PC-9 (cell line): ENCODE measurements around the gene PNMA1. TPM values are rescaled to one million over a fixed set of nuclear protein-coding genes. Genes with fewer than 3 reads are reported as not detected.

Source experiments
- BruUV-seq: library from RNA; stranded (reverse); fragments of 400-500 nt; replicated peaks from 2 replicates; lab custom pipeline; 2021; lab: Mats Ljungman, UMichigan
- CTCF ChIA-PET: fragments of 300-600 bp; sonication (Branson Sonifier 250); formaldehyde crosslinking; loops from one replicate; lab custom pipeline; 2022; ENCODE audit warnings: antibody characterized with exemption; lab: Charles Lee
- POLR2A ChIA-PET: fragments of 300-600 bp; sonication (Branson Sonifier 250); formaldehyde crosslinking; loops from one replicate; lab custom pipeline; 2022; ENCODE audit warnings: antibody characterized with exemption; ENCODE audit not compliant: unreplicated experiment; lab: Charles Lee
- DNase-seq, 2 experiments: peaks; one replicate each; pipeline versions ENCODE4 v3.0.0 to v3.0.0-alpha.2; 2015 to 2022; ENCODE audit warnings: mixed read lengths in 1 of 2
- H2AFZ ChIP-seq: fragments of 200-600 bp; sonication (generic); 2 replicates; pipeline ENCODE4 v1.8.1; 2017; ENCODE audit warnings: antibody characterized with exemption
- H3F3A ChIP-seq: fragments of 200-600 bp; sonication (generic); 2 replicates; pipeline ENCODE4 v1.8.1; 2017; ENCODE audit warnings: antibody characterized with exemption, mild to moderate bottlenecking, low read depth; ENCODE audit not compliant: insufficient read depth
- H3K27ac ChIP-seq: fragments of 200-600 bp; sonication (generic); 2 replicates; pipeline ENCODE4 v1.6.1; 2016; ENCODE audit warnings: mixed run types
- H3K27me3 ChIP-seq: fragments of 200-600 bp; sonication (generic); 2 replicates; pipeline ENCODE4 v1.6.1; 2016; ENCODE audit warnings: low read depth, mixed run types; ENCODE audit not compliant: insufficient read depth
- H3K36me3 ChIP-seq: fragments of 200-600 bp; sonication (generic); 2 replicates; pipeline ENCODE4 v1.6.1; 2016; ENCODE audit warnings: low read depth, mixed run types
- H3K4me1 ChIP-seq: fragments of 200-600 bp; sonication (generic); replicated peaks from 2 replicates; pipeline ENCODE4 v1.6.1; 2016; ENCODE audit warnings: mixed run types; ENCODE audit not compliant: insufficient read depth
- H3K4me2 ChIP-seq: fragments of 200-600 bp; sonication (generic); 2 replicates; pipeline ENCODE4 v1.6.1; 2017; ENCODE audit warnings: mixed run types
- H3K4me3 ChIP-seq: fragments of 200-600 bp; sonication (generic); 2 replicates; pipeline ENCODE4 v1.6.1; 2016; ENCODE audit warnings: mixed run types
- H3K79me2 ChIP-seq: fragments of 200-600 bp; sonication (generic); 2 replicates; pipeline ENCODE4 v1.6.1; 2017; ENCODE audit warnings: low read depth, mixed run types
- H3K9me2 ChIP-seq: fragments of 200-600 bp; sonication (generic); 2 replicates; pipeline ENCODE4 v1.8.1; 2017; ENCODE audit warnings: mild to moderate bottlenecking; ENCODE audit not compliant: insufficient read depth
- H3K9me3 ChIP-seq: fragments of 200-600 bp; sonication (generic); 2 replicates; pipeline ENCODE4 v1.8.1; 2016; ENCODE audit warnings: low read depth; ENCODE audit not compliant: insufficient read depth
- H4K20me1 ChIP-seq: fragments of 200-600 bp; sonication (generic); 2 replicates; pipeline ENCODE4 v1.8.1; 2017; ENCODE audit not compliant: insufficient read depth
- CTCF ChIP-seq: fragments of 200-600 bp; sonication (generic); conservative IDR thresholded peaks from 2 replicates; pipeline ENCODE4 v1.6.1; 2017; ENCODE audit warnings: mixed run types, antibody characterized with exemption, mild to moderate bottlenecking, moderate library complexity
- EZH2 ChIP-seq: fragments of 200-600 bp; sonication (generic); IDR thresholded peaks from 2 replicates; pipeline ENCODE4 v1.8.0; 2017; ENCODE audit warnings: antibody characterized with exemption, low read depth
- intact Hi-C: fragments of 100-400 bp; cut with micrococcal nuclease; formaldehyde crosslinking; loops from one replicate; pipeline ENCODE4 v1.10.0; 2022; ENCODE audit not compliant: unreplicated experiment
- total RNA-seq: library from RNA; stranded (reverse); gene quantifications from 2 replicates; pipeline ENCODE4 v1.2.3, GENCODE V29; 2021

PNMA1 gene
- total RNA-seq, 1 experiment from 2014 or later, result 13.6 TPM

DNA sequence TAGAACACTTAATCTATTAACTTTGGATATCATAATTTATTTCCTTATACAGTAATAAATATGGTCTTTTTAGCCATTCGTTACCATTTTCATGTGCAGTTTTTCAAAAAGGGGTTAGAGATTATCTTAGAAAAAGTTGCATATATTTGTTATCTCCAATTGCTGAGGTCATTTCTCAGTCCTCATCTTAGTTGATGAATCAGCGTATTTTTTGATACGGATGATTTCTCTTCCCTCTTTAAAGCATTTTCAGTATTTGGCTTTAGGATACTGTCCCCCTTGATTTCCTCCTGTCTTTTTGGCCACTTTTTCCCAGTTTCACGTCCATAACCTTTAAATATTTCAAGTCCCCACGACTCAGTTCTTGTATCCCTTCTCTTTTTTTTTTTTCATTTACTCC is 47.6 kb downstream of the PNMA1 start:
- Histone ChIP-seq H2AFZ (no peak overlapping the region), H4K20me1 (no peaks in the 10 kb centered on the region), H3K27me3 (no peaks in the 10 kb centered on the region), H3K36me3 (peaks cover 5% of the 10 kb centered on the region; the same call in 1 of the 2 replicates), H3F3A (peaks cover 22% of the 10 kb centered on the region), H3K9me2 (no peaks in the 10 kb centered on the region), H3K4me1 (peaks cover 22% of the 10 kb centered on the region), H3K4me3 (no peak overlapping the region), H3K79me2 (no peaks in the 10 kb centered on the region), H3K27ac (no peak overlapping the region), H3K4me2 (no peak overlapping the region), H3K9me3 (no peaks in the 10 kb centered on the region)
- ChIA-PET CTCF (no interaction called here), POLR2A (no interaction called here)
- intact Hi-C loops, result no loop called here
- BruUV-seq, result no TSS peak
- TF ChIP-seq EZH2 (no peak), CTCF (no peak)
- no peak for DNase-seq

GRCh38 chr14:73665130-73665529 is 49.1 kb downstream of the PNMA1 start:
- H3K9me3 ChIP-seq, result no peaks in the 10 kb centered on the region
- TF ChIP-seq EZH2, result no peak
- no peak for TF ChIP-seq CTCF
- no peak overlapping the region for H3K4me2 ChIP-seq
- DNase-seq, result no peak
- CTCF ChIA-PET, result no interaction called here
- peaks cover 12% of the 10 kb centered on the region for H3K36me3 ChIP-seq
- no peaks in the 10 kb centered on the region for H3K9me2 ChIP-seq
- POLR2A ChIA-PET, result no interaction called here
- intact Hi-C loops, result no loop called here
- BruUV-seq, result no TSS peak
- peaks cover 26% of the 10 kb centered on the region for H3F3A ChIP-seq
- no peaks in the 10 kb centered on the region for H3K27me3 ChIP-seq
- H4K20me1 ChIP-seq, result no peaks in the 10 kb centered on the region
- H3K79me2 ChIP-seq, result no peaks in the 10 kb centered on the region
- H3K27ac ChIP-seq, result no peak overlapping the region
- no peak overlapping the region for H3K4me3 ChIP-seq
- no peak overlapping the region for H2AFZ ChIP-seq
- H3K4me1 ChIP-seq, result peaks cover 22% of the 10 kb centered on the region

GRCh38 chr14:73663548-73664212 is 50.5 kb downstream of the PNMA1 start:
- ChIA-PET POLR2A (no interaction called here), CTCF (interaction anchor here (0.5 to 0.7 kb wide), 2 partner anchors 60 to 592 kb away, joined by 3 to 5 read pairs; no protein-coding TSS in a partner anchor)
- Histone ChIP-seq H3K79me2 (no peaks in the 10 kb centered on the region), H3K27ac (no peak overlapping the region), H3K9me3 (no peaks in the 10 kb centered on the region), H3K4me2 (no peak overlapping the region; the same call in 1 of the 2 replicates), H4K20me1 (no peaks in the 10 kb centered on the region), H3K4me3 (no peak overlapping the region), H3K27me3 (no peaks in the 10 kb centered on the region), H2AFZ (no peak overlapping the region), H3F3A (peaks cover 26% of the 10 kb centered on the region), H3K9me2 (no peaks in the 10 kb centered on the region), H3K36me3 (peaks cover 12% of the 10 kb centered on the region), H3K4me1 (peaks cover 22% of the 10 kb centered on the region)
- peak in 1 of 2 experiments; percentile 37 for DNase-seq
- intact Hi-C loops, result loop anchor here (2.0 to 5.0 kb wide), 2 partner anchors 61 to 94 kb away; no protein-coding TSS in a partner anchor
- no TSS peak for BruUV-seq
- TF ChIP-seq CTCF (no peak), EZH2 (no peak)
